ENCODE results near the gene AURKA. TPM values are rescaled to one million over a fixed set of nuclear protein-coding genes. Genes with fewer than 3 reads are reported as not detected.

Gene AURKA
- total and polyA plus RNA-seq, 9 of the 15 experiments (the other 6 are each of a cell fraction or from before 2014, with no cell fraction given) = 72.7 to 162 (median 113) TPM

- peak; percentile 91; the same call in 1 of the 2 replicates for TF ChIP-seq ZHX1 (conservative IDR thresholded peaks at IDR 0.05; ENCODE audit: low read length)
- peak; percentile 86 for TF ChIP-seq ESRRA (IDR thresholded peaks at IDR 0.05; ENCODE audit: borderline replicate concordance, low read depth)
- no peak for TF ChIP-seq ZNF280A (IDR thresholded peaks at IDR 0.05; ENCODE audit: low read depth, partially characterized antibody)
- no peak for TF ChIP-seq ZFP91 (CRISPR knock-in tag; IDR thresholded peaks at IDR 0.05)
- no peak; the same call in 1 of the 2 replicates for TF ChIP-seq TGIF2 (CRISPR knock-in tag; IDR thresholded peaks at IDR 0.05)
- no peak for TF ChIP-seq ZKSCAN3 (CRISPR knock-in tag; IDR thresholded peaks at IDR 0.05)
- TF ChIP-seq HDAC8 (tag; IDR thresholded peaks at IDR 0.05) = no peak
- TF ChIP-seq ILK (tag; IDR thresholded peaks at IDR 0.05; ENCODE audit: borderline replicate concordance, low read depth) = no peak
- no peak for TF ChIP-seq ZNF23 (CRISPR knock-in tag; IDR thresholded peaks at IDR 0.05)
- TF ChIP-seq SLC30A9 (CRISPR knock-in tag; IDR thresholded peaks at IDR 0.05) = no peak
- TF ChIP-seq XRCC5 (IDR thresholded peaks at IDR 0.05; ENCODE audit: low read depth, low read length) = peak; percentile 87
- TF ChIP-seq MLLT1 (IDR thresholded peaks at IDR 0.05) = peak in 1 of 2 experiments; percentile 100; a peak in 2 of 4 replicates
- TF ChIP-seq BCLAF1 (IDR thresholded peaks at IDR 0.05; ENCODE audit: borderline replicate concordance in 1 of 2, control insufficient read depth in 1 of 2, low read depth in 2 of 2, low read length in 1 of 2) = peak in 1 of 2 experiments; percentile 77; a peak in 1 of 4 replicates
- TF ChIP-seq SMAD1 (IDR thresholded peaks at IDR 0.05; ENCODE audit: low read depth, low read length, partially characterized antibody) = peak; percentile 57
- no peak for TF ChIP-seq ZNF311 (CRISPR knock-in tag; IDR thresholded peaks at IDR 0.05)
- TF ChIP-seq PHB2 (IDR thresholded peaks at IDR 0.05; ENCODE audit: low read depth) = no peak
These were observed at the start of gene AURKA, which contains the start of gene CSTF1 (continued) for GRCh38 chr20:56392132-56392880.

All from K562 (cell line).